Activated CD8-positive, alpha-beta T cell treated with anti-CD3 and anti-CD28 coated beads, Interleukin-2, amount 10 ng/mL, durations not matched to agents 7 days and 5 days (primary cell): Measurements from ENCODE around the gene NADK2. TPM values are rescaled to one million over a fixed set of nuclear protein-coding genes. Genes with fewer than 3 reads are reported as not detected.
A peak's percentile ranks its signal among the peaks of the same experiment; 100 is the strongest.

Experiments used
- ATAC-seq: fragments of 150-1000 bp; cut with Tn5 transposase; one replicate; pipeline ENCODE4 v1.10.0; 2021; ENCODE audit warnings: moderate library complexity
- CTCF ChIA-PET: fragments of 350-600 bp; sonication (Branson Sonifier 250); formaldehyde crosslinking; loops from one replicate; lab custom pipeline; 2021; ENCODE audit warnings: antibody characterized with exemption; lab: Charles Lee
- POLR2A ChIA-PET: fragments of 350-600 bp; sonication (Branson Sonifier 250); formaldehyde crosslinking; loops from one replicate; lab custom pipeline; 2021; ENCODE audit warnings: antibody characterized with exemption; lab: Charles Lee
- DNase-seq: peaks from one replicate; pipeline ENCODE4 v3.0.0-alpha.2; 2020
- H3K27ac Mint-ChIP-seq: one replicate; pipeline ENCODE4 v1.8.0; 2021; ENCODE audit warnings: mild to moderate bottlenecking, mixed read lengths
- H3K27me3 Mint-ChIP-seq: one replicate; pipeline ENCODE4 v1.8.0; 2021; ENCODE audit warnings: low read depth, mixed read lengths
- H3K36me3 Mint-ChIP-seq: one replicate; pipeline ENCODE4 v1.8.0; 2021; ENCODE audit warnings: low read depth, mixed read lengths
- H3K4me1 Mint-ChIP-seq: one replicate; pipeline ENCODE4 v1.8.0; 2021; ENCODE audit warnings: low read depth, mixed read lengths
- H3K4me3 Mint-ChIP-seq: one replicate; pipeline ENCODE4 v1.8.0; 2021; ENCODE audit warnings: mild to moderate bottlenecking, mixed read lengths
- H3K9me3 Mint-ChIP-seq: one replicate; pipeline ENCODE4 v1.8.0; 2022; ENCODE audit warnings: mixed read lengths; ENCODE audit not compliant: insufficient read depth
- microRNA-seq: library from miRNA; unstranded; fragments of <30 nt; microRNA quantifications from one replicate; pipeline ENCODE4 v1.2.0, GENCODE V29; 2022
- total RNA-seq, 2 experiments: library from RNA; stranded (reverse); gene quantifications; one replicate each; pipeline ENCODE4 v1.2.3, GENCODE V29; 2021

Gene NADK2
- total RNA-seq, 2 experiments from 2014 or later: 11.0 to 12.8 TPM

GRCh38 chr5:36145311-36145710 lies 96.4 kb downstream of the NADK2 start:
- H3K4me1 Mint-ChIP-seq: peaks cover 25% of the 10 kb centered on the region
- H3K9me3 Mint-ChIP-seq: no peaks in the 10 kb centered on the region
- no peaks in the 10 kb centered on the region for H3K27me3 Mint-ChIP-seq
- ATAC-seq: no peak
- H3K4me3 Mint-ChIP-seq: no peak overlapping the region
- ChIA-PET POLR2A (no interaction called here), CTCF (no interaction called here)
- peaks cover 24% of the 10 kb centered on the region for H3K36me3 Mint-ChIP-seq
- no peak for DNase-seq
- no peak overlapping the region for H3K27ac Mint-ChIP-seq

Small RNAs within 50 kb of the gene (microRNA-seq; reads per million reads assigned to microRNA genes)
- 32.7 reads per million, percentile 43 among the genes with 10 or more reads in this experiment for gene MIR580

Other genes with a start within 250 kb of the NADK2 start
- not detected for gene UGT3A2, start 175.0 kb downstream of the NADK2 start, total RNA-seq
- gene LMBRD2, start 90.0 kb downstream of the NADK2 start, total RNA-seq: 10 to 100 TPM; 11.5 to 11.8 TPM
- 10 to 100 TPM; 54.6 to 61.4 TPM for gene SKP2, start 89.8 kb downstream of the NADK2 start, total RNA-seq
- not detected for gene RANBP3L, start 60.0 kb upstream of the NADK2 start, total RNA-seq